ENCODE results near the gene MAP2K2. TPM values are rescaled to one million over a fixed set of nuclear protein-coding genes. Genes with fewer than 3 reads are reported as not detected.
A peak's percentile ranks its signal among the peaks of the same experiment; 100 is the strongest.

The MAP2K2 gene
- total and polyA plus RNA-seq, 2 donors (not counting 3 experiments of a cell fraction or from before 2014, with no cell fraction given) = 126 to 171 TPM

DNA sequence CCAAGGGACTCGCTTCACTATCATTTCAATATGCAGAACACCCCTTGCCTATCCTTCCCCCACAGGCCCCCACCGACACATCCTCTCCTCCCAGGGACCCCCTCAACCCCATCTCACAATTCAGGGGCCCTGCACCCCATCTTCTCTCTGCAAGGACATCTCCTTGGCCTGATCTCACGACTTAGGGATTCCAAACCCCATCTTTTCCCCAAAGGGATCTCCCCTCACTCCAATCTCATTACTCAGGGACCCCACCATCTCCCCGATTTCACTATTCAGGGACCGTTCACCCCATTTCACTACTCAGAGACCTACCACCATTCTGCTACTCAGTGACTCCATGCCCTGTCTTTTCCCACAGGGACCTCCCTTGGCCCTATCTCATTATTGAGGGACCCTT is 1.4 kb downstream of the MAP2K2 start:
- BruUV-seq (replicated peaks) = no TSS peak
- Histone ChIP-seq H4K20me1 (replicated peaks; ENCODE audit: control insufficient read depth, extremely low read depth, insufficient read depth, low read length) (no peaks in the 10 kb centered on the region), H3K4me3 (replicated peaks in 1 of 3; ENCODE audit: insufficient read depth in 1 of 3, low read depth in 1 of 3, low read length in 3 of 3) (peak overlapping the region; percentile 89 to 96 (median 94)), H3K27me3 (ENCODE audit: control insufficient read depth in 2 of 2, insufficient read depth in 2 of 2, low read length in 2 of 2) (no peaks in the 10 kb centered on the region), H3K9ac (replicated peaks; ENCODE audit: extremely low read depth, insufficient read depth, low read length) (peak overlapping the region; percentile 91), H3K4me1 (ENCODE audit: control insufficient read depth, extremely low read depth, insufficient read depth, low read length) (peaks cover 14% of the 10 kb centered on the region), H2AFZ (ENCODE audit: low read depth, low read length) (no peak overlapping the region), H3K9me3 (replicated peaks; ENCODE audit: control insufficient read depth, insufficient read depth, low read length) (no peaks in the 10 kb centered on the region), H3K36me3 (ENCODE audit: control insufficient read depth in 2 of 2, extremely low read depth in 1 of 2, insufficient read depth in 2 of 2, low read length in 2 of 2) (peaks cover 2 to 11% of the 10 kb centered on the region in 2 experiments), H3K4me2 (ENCODE audit: insufficient read depth, low read length) (peak overlapping the region; percentile 68), H3K9me1 (replicated peaks; ENCODE audit: control insufficient read depth, extremely low read depth, insufficient read depth, low read length) (no peaks in the 10 kb centered on the region), H3K27ac (ENCODE audit: insufficient read depth, low read depth, low read length) (peak overlapping the region; percentile 66), H3K79me2 (ENCODE audit: control insufficient read depth, insufficient read depth, low read length) (peaks cover 42% of the 10 kb centered on the region)
- ChIA-PET CTCF (interaction anchor here (4.0 kb wide), 1 partner anchor 18 kb away, joined by 22 read pairs; no protein-coding TSS in a partner anchor), POLR2A (no interaction called here)
- no peak for FAIRE-seq
- no peak for TF ChIP-seq FOS (IDR thresholded peaks at IDR 0.05; ENCODE audit: borderline replicate concordance, insufficient read depth, low read length)
- TF ChIP-seq EZH2 (IDR thresholded peaks at IDR 0.05; ENCODE audit: borderline replicate concordance, low read depth, low read length, severe bottlenecking) = no peak
- no peak for TF ChIP-seq POLR2A (IDR thresholded peaks at IDR 0.05; ENCODE audit: low read depth, low read length)
- intact Hi-C loops (cut with micrococcal nuclease) (loop anchor here (5.0 kb wide), 1 partner anchor 55 kb away; the partner anchor contains the start of gene ZBTB7A), dilution Hi-C loops (cut with MboI; ENCODE audit: extremely low pct_ligation_motif_present, low sequenced_read_pairs) (no loop called here)
- no peak for DNase-seq (ENCODE audit: low read depth, low spot score)

- Histone ChIP-seq H3K9ac (replicated peaks; ENCODE audit: extremely low read depth, insufficient read depth, low read length) (no peak overlapping the region), H3K27me3 (ENCODE audit: control insufficient read depth in 2 of 2, insufficient read depth in 2 of 2, low read length in 2 of 2) (no peaks in the 10 kb centered on the region), H3K79me2 (ENCODE audit: control insufficient read depth, insufficient read depth, low read length) (peaks cover 42% of the 10 kb centered on the region), H3K9me1 (replicated peaks; ENCODE audit: control insufficient read depth, extremely low read depth, insufficient read depth, low read length) (no peaks in the 10 kb centered on the region), H2AFZ (ENCODE audit: low read depth, low read length) (no peak overlapping the region), H3K36me3 (ENCODE audit: control insufficient read depth in 2 of 2, extremely low read depth in 1 of 2, insufficient read depth in 2 of 2, low read length in 2 of 2) (peaks cover 2 to 15% of the 10 kb centered on the region in 2 experiments), H3K4me2 (ENCODE audit: insufficient read depth, low read length) (no peak overlapping the region), H3K4me3 (replicated peaks in 1 of 3; ENCODE audit: insufficient read depth in 1 of 3, low read depth in 1 of 3, low read length in 3 of 3) (no peak overlapping the region), H3K27ac (ENCODE audit: insufficient read depth, low read depth, low read length) (no peak overlapping the region), H3K9me3 (replicated peaks; ENCODE audit: control insufficient read depth, insufficient read depth, low read length) (no peaks in the 10 kb centered on the region), H4K20me1 (replicated peaks; ENCODE audit: control insufficient read depth, extremely low read depth, insufficient read depth, low read length) (no peaks in the 10 kb centered on the region), H3K4me1 (ENCODE audit: control insufficient read depth, extremely low read depth, insufficient read depth, low read length) (peaks cover 14% of the 10 kb centered on the region)
- FAIRE-seq (no peak), DNase-seq (ENCODE audit: low read depth, low spot score) (no peak)
- CTCF ChIA-PET = no interaction called here
- intact Hi-C loops (cut with micrococcal nuclease) (loop anchor here (5.0 kb wide), 1 partner anchor 55 kb away; the partner anchor contains the start of gene ZBTB7A), dilution Hi-C loops (cut with MboI; ENCODE audit: extremely low pct_ligation_motif_present, low sequenced_read_pairs) (no loop called here)
- TF ChIP-seq EZH2 (IDR thresholded peaks at IDR 0.05; ENCODE audit: borderline replicate concordance, low read depth, low read length, severe bottlenecking) (no peak), MYC (IDR thresholded peaks at IDR 0.05; ENCODE audit: low read depth, low read length) (no peak), JUN (IDR thresholded peaks at IDR 0.05; ENCODE audit: borderline replicate concordance, insufficient read depth, insufficient read length, low read depth) (no peak), POLR2AphosphoS5 (IDR thresholded peaks at IDR 0.05; ENCODE audit: insufficient read depth, low read depth, low read length) (no peak), FOS (IDR thresholded peaks at IDR 0.05; ENCODE audit: borderline replicate concordance, insufficient read depth, low read length) (no peak), CTCF (IDR thresholded peaks at IDR 0.05; ENCODE audit: extremely low read depth in 1 of 2, insufficient read depth in 1 of 2, low read depth in 1 of 2, low read length in 2 of 2) (no peak), MAX (IDR thresholded peaks at IDR 0.05; ENCODE audit: insufficient read depth, insufficient read length) (no peak), GATA2 (IDR thresholded peaks at IDR 0.05; ENCODE audit: insufficient read depth, insufficient read length, low read depth, low read length) (no peak)
- BruUV-seq (replicated peaks) = no TSS peak
- POLR2A ChIA-PET = no interaction called here
Measured at GRCh38 chr19:4121815-4122214, 2.1 kb downstream of the MAP2K2 start.

All from endothelial cell of umbilical vein (primary cell).